HG03025 (cell line): Measurements from ENCODE around the gene KDM2A.
"Not testable (repeated sequence)": the region's sequence is repeated elsewhere in the genome, so short reads cannot be mapped to it uniquely, and the experiment has no call there.

Experiments
- ATAC-seq: cut with Tn5 transposase; IDR thresholded peaks from one replicate; pipeline ENCODE4 v1.9.1; 2021; ENCODE audit warnings: mild to moderate bottlenecking, moderate library complexity; ENCODE audit not compliant: unreplicated experiment, low FRiP score

KDM2A gene

GRCh38 chr11:67230886-67231285, 111.8 kb downstream of the KDM2A start:
- ATAC-seq: no peak

- ATAC-seq: no peak
These were observed 114.6 kb downstream of the KDM2A start for GRCh38 chr11:67233584-67234190.

- not testable (repeated sequence) for ATAC-seq
These were observed 115.5 kb downstream of the KDM2A start for GRCh38 chr11:67234571-67234970.

GRCh38 chr11:67237574-67237973, 118.5 kb downstream of the KDM2A start:
- ATAC-seq: no peak

- ATAC-seq: no peak
These were observed 120.1 kb downstream of the KDM2A start for GRCh38 chr11:67238894-67239782.

- ATAC-seq: peak; percentile 76
These were observed 120.9 kb downstream of the KDM2A start for GRCh38 chr11:67239783-67240575.

- ATAC-seq: no peak
These were observed 121.7 kb downstream of the KDM2A start for GRCh38 chr11:67240576-67241389.

GRCh38 chr11:67242548-67242947, 123.5 kb downstream of the KDM2A start:
- no peak for ATAC-seq

- no peak for ATAC-seq
These were observed 124.0 kb downstream of the KDM2A start for GRCh38 chr11:67243051-67243450.

- no peak for ATAC-seq
These were observed 126.0 kb downstream of the KDM2A start for GRCh38 chr11:67245046-67245445.

GRCh38 chr11:67247946-67248550, 129.0 kb downstream of the KDM2A start:
- ATAC-seq: no peak

- no peak for ATAC-seq
These were observed 129.6 kb downstream of the KDM2A start for GRCh38 chr11:67248653-67249052.

- ATAC-seq: no peak
These were observed 131.3 kb downstream of the KDM2A start for GRCh38 chr11:67250059-67251043.

- no peak for ATAC-seq
These were observed 132.8 kb downstream of the KDM2A start for GRCh38 chr11:67251841-67252240.

GRCh38 chr11:67252831-67253239, 133.8 kb downstream of the KDM2A start:
- no peak for ATAC-seq

GRCh38 chr11:67253872-67254624, 135.0 kb downstream of the KDM2A start:
- no peak for ATAC-seq

GRCh38 chr11:67254798-67255197, 135.7 kb downstream of the KDM2A start:
- no peak for ATAC-seq

GRCh38 chr11:67255353-67255752, 136.3 kb downstream of the KDM2A start:
- ATAC-seq: no peak
